Peyer's patch (tissue), 4 donors: ENCODE measurements around the gene FARP2. TPM values are rescaled to one million over a fixed set of nuclear protein-coding genes. Genes with fewer than 3 reads are reported as not detected.

Experiments used
- DNase-seq, 3 donors: peaks; one replicate each; pipeline ENCODE4 v3.0.0-alpha.2; 2017 to 2019
- H3K27ac ChIP-seq, 4 donors: fragments of 200-600 bp; sonication (generic); one replicate each; pipeline ENCODE4 v1.5.1; 2016 to 2019
- H3K27me3 ChIP-seq, 2 donors: fragments of 200-600 bp; sonication (generic); one replicate each; pipeline ENCODE4 v1.5.1; 2019
- H3K36me3 ChIP-seq, 3 donors: fragments of 200-600 bp; sonication (generic); one replicate each; pipeline ENCODE4 v1.5.1; 2016 to 2019
- H3K4me1 ChIP-seq, 4 donors: fragments of 200-600 bp; sonication (generic); one replicate each; pipeline ENCODE4 v1.5.1; 2016 to 2019
- H3K4me3 ChIP-seq, 4 donors: fragments of 200-600 bp; sonication (generic); 1 replicate in 3 of 4; 2 replicates in 1 of 4; pipeline ENCODE4 v1.5.1; 2016 to 2019; ENCODE audit warnings: mild to moderate bottlenecking in 1 of 4
- H3K9me3 ChIP-seq, 4 donors: fragments of 200-600 bp; sonication (generic); one replicate each; pipeline ENCODE4 v1.5.1; 2016 to 2019; ENCODE audit warnings: mild to moderate bottlenecking in 1 of 4
- POLR2A ChIP-seq, 2 donors: fragments of 450-650 bp; IDR thresholded peaks; one replicate each; pipeline ENCODE4 v1.5.1; 2017; ENCODE audit warnings: antibody characterized with exemption in 2 of 2, mild to moderate bottlenecking in 2 of 2, moderate library complexity in 2 of 2
- total RNA-seq, 4 donors: library from RNA; depleted of rRNA; stranded (reverse); fragments of >200 nt; gene quantifications; one replicate each; pipeline ENCODE4 v1.1.0, GENCODE V29; 2016
- TF ChIP-seq, protein P1 (sequence below), 6 experiments: fragments of 450-650 bp in 4 of 6; fragments of 200-600 bp in 2 of 6; sonication (generic) in 1 of 6; IDR thresholded peaks; one replicate each; pipeline ENCODE4 v1.5.1; 2017 to 2019; ENCODE audit warnings: antibody characterized with exemption in 6 of 6, mild to moderate bottlenecking in 3 of 6, moderate library complexity in 1 of 6

The FARP2 gene
- total RNA-seq, 4 donors from 2014 or later: 107 to 169 (median 140) TPM

GRCh38 chr2:241352227-241352626 lies 3.9 kb upstream of the FARP2 start:
- DNase-seq: no peak
- Histone ChIP-seq H3K36me3 (peaks cover 0 to 68% (median 0%) of the 10 kb centered on the region in 3 donors), H3K4me1 (peaks cover 0 to 39% (median 3%) of the 10 kb centered on the region in 4 donors), H3K9me3 (no peaks in the 10 kb centered on the region), H3K27me3 (no peaks in the 10 kb centered on the region), H3K4me3 (no peak overlapping the region), H3K27ac (peak overlapping the region in 2 of 4 donors; percentile 60 to 78)
- TF ChIP-seq POLR2A (IDR thresholded peaks at IDR 0.05): no peak
- TF ChIP-seq, protein P1, sequence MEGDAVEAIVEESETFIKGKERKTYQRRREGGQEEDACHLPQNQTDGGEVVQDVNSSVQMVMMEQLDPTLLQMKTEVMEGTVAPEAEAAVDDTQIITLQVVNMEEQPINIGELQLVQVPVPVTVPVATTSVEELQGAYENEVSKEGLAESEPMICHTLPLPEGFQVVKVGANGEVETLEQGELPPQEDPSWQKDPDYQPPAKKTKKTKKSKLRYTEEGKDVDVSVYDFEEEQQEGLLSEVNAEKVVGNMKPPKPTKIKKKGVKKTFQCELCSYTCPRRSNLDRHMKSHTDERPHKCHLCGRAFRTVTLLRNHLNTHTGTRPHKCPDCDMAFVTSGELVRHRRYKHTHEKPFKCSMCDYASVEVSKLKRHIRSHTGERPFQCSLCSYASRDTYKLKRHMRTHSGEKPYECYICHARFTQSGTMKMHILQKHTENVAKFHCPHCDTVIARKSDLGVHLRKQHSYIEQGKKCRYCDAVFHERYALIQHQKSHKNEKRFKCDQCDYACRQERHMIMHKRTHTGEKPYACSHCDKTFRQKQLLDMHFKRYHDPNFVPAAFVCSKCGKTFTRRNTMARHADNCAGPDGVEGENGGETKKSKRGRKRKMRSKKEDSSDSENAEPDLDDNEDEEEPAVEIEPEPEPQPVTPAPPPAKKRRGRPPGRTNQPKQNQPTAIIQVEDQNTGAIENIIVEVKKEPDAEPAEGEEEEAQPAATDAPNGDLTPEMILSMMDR (IDR thresholded peaks at IDR 0.05): no peak

- H3K27me3 ChIP-seq: no peaks in the 10 kb centered on the region
- peak; percentile 36 to 78 for TF ChIP-seq POLR2A (IDR thresholded peaks at IDR 0.05)
- TF ChIP-seq, protein P1 (IDR thresholded peaks at IDR 0.05): peak in 3 of 6 experiments; percentile 13 to 23 (median 18)
- no peaks in the 10 kb centered on the region for H3K9me3 ChIP-seq
- DNase-seq: peak; percentile 76 to 94 (median 90)
- H3K36me3 ChIP-seq: peaks cover 0 to 41% (median 0%) of the 10 kb centered on the region in 3 donors
- peak overlapping the region; percentile 55 to 99 (median 78) for H3K27ac ChIP-seq
- peak overlapping the region in 2 of 4 donors; percentile 31 to 40 for H3K4me3 ChIP-seq
- H3K4me1 ChIP-seq: peaks cover 3 to 62% (median 8%) of the 10 kb centered on the region in 4 donors
Observed at GRCh38 chr2:241354668-241355658, 1.1 kb upstream of the FARP2 start.

- TF ChIP-seq, protein P1 (IDR thresholded peaks at IDR 0.05): no peak
- no peak for TF ChIP-seq POLR2A (IDR thresholded peaks at IDR 0.05)
- H3K27me3 ChIP-seq: no peaks in the 10 kb centered on the region
- no peak for DNase-seq
- H3K36me3 ChIP-seq: peaks cover 0 to 23% (median 0%) of the 10 kb centered on the region in 3 donors
- H3K4me1 ChIP-seq: peaks cover 3 to 51% (median 7%) of the 10 kb centered on the region in 4 donors
- peak overlapping the region; percentile 89 to 97 (median 94) for H3K27ac ChIP-seq
- no peaks in the 10 kb centered on the region for H3K9me3 ChIP-seq
- H3K4me3 ChIP-seq: peak overlapping the region; percentile 64 to 94 (median 80)
Observed at GRCh38 chr2:241356871-241357260, 781 bp downstream of the FARP2 start.

GRCh38 chr2:241357531-241357930 lies 1.4 kb downstream of the FARP2 start:
- Histone ChIP-seq H3K4me3 (peak overlapping the region in 2 of 4 donors; percentile 64 to 81), H3K4me1 (peaks cover 3 to 46% (median 7%) of the 10 kb centered on the region in 4 donors), H3K27ac (peak overlapping the region; percentile 39 to 58 (median 46)), H3K27me3 (no peaks in the 10 kb centered on the region), H3K9me3 (no peaks in the 10 kb centered on the region), H3K36me3 (peaks cover 0 to 17% (median 0%) of the 10 kb centered on the region in 3 donors)
- no peak for TF ChIP-seq POLR2A (IDR thresholded peaks at IDR 0.05)
- TF ChIP-seq, protein P1 (IDR thresholded peaks at IDR 0.05): no peak
- no peak for DNase-seq

- peaks cover 3 to 45% (median 7%) of the 10 kb centered on the region in 4 donors for H3K4me1 ChIP-seq
- H3K9me3 ChIP-seq: no peaks in the 10 kb centered on the region
- H3K4me3 ChIP-seq: peak overlapping the region in 2 of 4 donors; percentile 64 to 81
- H3K27ac ChIP-seq: peak overlapping the region; percentile 39 to 69 (median 52)
- peak in 2 of 3 donors; percentile 47 to 64 for DNase-seq
- TF ChIP-seq, protein P1 (IDR thresholded peaks at IDR 0.05): no peak
- peak in 1 of 2 donors; percentile 21 for TF ChIP-seq POLR2A (IDR thresholded peaks at IDR 0.05)
- H3K27me3 ChIP-seq: no peaks in the 10 kb centered on the region
- H3K36me3 ChIP-seq: peaks cover 0 to 7% (median 0%) of the 10 kb centered on the region in 3 donors
Observed at GRCh38 chr2:241358470-241358869, 2.4 kb downstream of the FARP2 start.
